Ishikawa (cell line): ENCODE measurements around the gene COL15A1.

Experiments
- CEBPB ChIP-seq: IDR thresholded peaks from 2 replicates; pipeline ENCODE4 v1.6.1; 2012
- CREB1 ChIP-seq: IDR thresholded peaks from 2 replicates; pipeline ENCODE4 v1.6.1; 2012; ENCODE audit warnings: low read depth
- EGR1 ChIP-seq: IDR thresholded peaks from 2 replicates; pipeline ENCODE4 v1.6.1; 2012
- EP300 ChIP-seq: IDR thresholded peaks from 2 replicates; pipeline ENCODE4 v1.6.1; 2012; ENCODE audit warnings: borderline replicate concordance
- FOXM1 ChIP-seq: IDR thresholded peaks from 2 replicates; pipeline ENCODE4 v1.6.1; 2012; ENCODE audit warnings: low read depth, borderline replicate concordance
- NFIC ChIP-seq: IDR thresholded peaks from 2 replicates; pipeline ENCODE4 v1.6.1; 2012
- RAD21 ChIP-seq: IDR thresholded peaks from 2 replicates; pipeline ENCODE4 v1.6.1; 2012; ENCODE audit warnings: low read depth
- REST ChIP-seq: IDR thresholded peaks from 2 replicates; pipeline ENCODE4 v1.6.1; 2012; ENCODE audit warnings: low read depth, mild to moderate bottlenecking
- TAF1 ChIP-seq: IDR thresholded peaks from 2 replicates; pipeline ENCODE4 v1.6.1; 2012; ENCODE audit warnings: low read depth, mild to moderate bottlenecking
- TCF12 ChIP-seq: IDR thresholded peaks from 2 replicates; pipeline ENCODE4 v1.6.1; 2012; ENCODE audit warnings: low read depth
- TEAD4 ChIP-seq: IDR thresholded peaks from 2 replicates; pipeline ENCODE4 v1.6.1; 2012
- YY1 ChIP-seq: IDR thresholded peaks from 2 replicates; pipeline ENCODE4 v1.6.1; 2012; ENCODE audit warnings: low read depth
- ZBTB7A ChIP-seq: IDR thresholded peaks from 2 replicates; pipeline ENCODE4 v1.6.1; 2012; ENCODE audit warnings: low read depth
- TF ChIP-seq, protein P1 (sequence below): IDR thresholded peaks from 2 replicates; pipeline ENCODE4 v1.6.1; 2012
- TF ChIP-seq, protein P2 (sequence below): IDR thresholded peaks from 2 replicates; pipeline ENCODE4 v1.6.1; 2012

The COL15A1 gene

GRCh38 chr9:99023831-99024230, 80.1 kb downstream of the COL15A1 start:
- TF ChIP-seq REST (peak; percentile 74), CREB1 (no peak), RAD21 (no peak), TEAD4 (no peak), FOXM1 (no peak), EP300 (no peak), NFIC (peak; percentile 71), TCF12 (no peak)
- TF ChIP-seq, protein P1, sequence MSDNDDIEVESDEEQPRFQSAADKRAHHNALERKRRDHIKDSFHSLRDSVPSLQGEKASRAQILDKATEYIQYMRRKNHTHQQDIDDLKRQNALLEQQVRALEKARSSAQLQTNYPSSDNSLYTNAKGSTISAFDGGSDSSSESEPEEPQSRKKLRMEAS = no peak
- TF ChIP-seq, protein P2, sequence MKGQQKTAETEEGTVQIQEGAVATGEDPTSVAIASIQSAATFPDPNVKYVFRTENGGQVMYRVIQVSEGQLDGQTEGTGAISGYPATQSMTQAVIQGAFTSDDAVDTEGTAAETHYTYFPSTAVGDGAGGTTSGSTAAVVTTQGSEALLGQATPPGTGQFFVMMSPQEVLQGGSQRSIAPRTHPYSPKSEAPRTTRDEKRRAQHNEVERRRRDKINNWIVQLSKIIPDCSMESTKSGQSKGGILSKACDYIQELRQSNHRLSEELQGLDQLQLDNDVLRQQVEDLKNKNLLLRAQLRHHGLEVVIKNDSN = no peak

- no peak for TF ChIP-seq EGR1
- TF ChIP-seq REST = no peak
- TF ChIP-seq TAF1 = no peak
- TF ChIP-seq, protein P2 = no peak
- TF ChIP-seq EP300 = no peak
- TF ChIP-seq NFIC = no peak
- TF ChIP-seq CEBPB = no peak
- TF ChIP-seq TCF12 = no peak
- no peak for TF ChIP-seq YY1
- no peak for TF ChIP-seq CREB1
- TF ChIP-seq, protein P1 = no peak
- no peak for TF ChIP-seq TEAD4
- TF ChIP-seq ZBTB7A = no peak
- TF ChIP-seq RAD21 = no peak
- no peak for TF ChIP-seq FOXM1
These were observed 81.3 kb downstream of the COL15A1 start for GRCh38 chr9:99024959-99025358.

DNA sequence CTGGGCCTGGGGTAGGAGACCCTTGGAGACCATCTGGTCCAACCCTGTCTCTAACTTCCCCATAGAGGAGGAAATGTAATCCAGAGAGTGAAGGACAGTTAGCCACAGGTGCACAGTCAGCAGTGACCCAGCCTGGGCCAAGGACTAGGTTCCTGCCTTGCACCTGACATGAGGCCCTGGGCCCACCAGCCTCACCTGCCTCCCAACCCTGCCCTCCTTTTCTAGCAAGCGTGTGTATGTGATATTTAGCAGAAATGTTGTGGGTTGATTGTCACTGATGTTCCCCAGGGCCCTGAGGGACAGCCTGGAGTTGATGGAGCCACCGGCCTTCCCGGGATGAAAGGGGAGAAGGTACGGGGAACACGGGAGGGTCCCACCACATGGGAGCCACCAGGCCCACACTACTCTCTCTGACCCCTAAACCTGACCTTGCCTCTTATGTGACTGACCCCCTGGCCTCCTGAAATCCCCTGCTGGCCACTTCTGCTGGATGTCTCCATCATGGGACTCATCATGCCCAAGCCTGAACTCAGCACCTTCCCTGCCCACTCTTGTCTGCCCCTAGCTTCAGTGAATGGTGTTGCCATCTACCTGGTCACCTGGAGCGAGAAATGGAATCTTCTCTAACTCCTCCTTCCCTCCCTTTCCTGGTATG, 82.0 kb downstream of the COL15A1 start:
- TF ChIP-seq TEAD4 (no peak), YY1 (no peak), TCF12 (no peak), EGR1 (no peak), CREB1 (no peak), EP300 (no peak), FOXM1 (no peak), NFIC (no peak), REST (no peak), TAF1 (no peak), ZBTB7A (no peak), CEBPB (no peak), RAD21 (no peak)
- TF ChIP-seq, protein P1 = no peak
- TF ChIP-seq, protein P2 = no peak
